Karpas-422 (cell line): Measurements from ENCODE around the gene ABL2. TPM values are rescaled to one million over a fixed set of nuclear protein-coding genes. Genes with fewer than 3 reads are reported as not detected.

Experiments
- DNase-seq: peaks from one replicate; pipeline ENCODE4 v3.0.0-alpha.2; 2015
- H2AFZ ChIP-seq: fragments of 200-600 bp; sonication (generic); 2 replicates; pipeline ENCODE4 v1.6.1; 2014; ENCODE audit warnings: antibody characterized with exemption, low read length, mixed read lengths
- H3K27ac ChIP-seq: fragments of 200-600 bp; sonication (generic); 2 replicates; pipeline ENCODE4 v1.5.1; 2014; ENCODE audit warnings: mild to moderate bottlenecking, low read length, moderate library complexity
- H3K27me3 ChIP-seq: fragments of 200-600 bp; sonication (generic); 2 replicates; pipeline ENCODE4 v1.6.1; 2014; ENCODE audit warnings: low read length, mixed read lengths
- H3K36me3 ChIP-seq: fragments of 200-600 bp; sonication (generic); 2 replicates; pipeline ENCODE4 v1.6.1; 2014; ENCODE audit warnings: low read length, mixed read lengths; ENCODE audit not compliant: insufficient read depth
- H3K4me1 ChIP-seq: fragments of 200-600 bp; sonication (generic); 2 replicates; pipeline ENCODE4 v1.6.1; 2014; ENCODE audit warnings: mild to moderate bottlenecking, low read length, mixed read lengths
- H3K4me2 ChIP-seq: fragments of 200-600 bp; sonication (generic); 2 replicates; pipeline ENCODE4 v1.6.1; 2014; ENCODE audit warnings: low read length, low read depth, mild to moderate bottlenecking; ENCODE audit not compliant: poor library complexity, severe bottlenecking
- H3K4me3 ChIP-seq: fragments of 200-600 bp; sonication (generic); 2 replicates; pipeline ENCODE4 v1.5.1; 2014; ENCODE audit warnings: mild to moderate bottlenecking, antibody characterized with exemption, low read length, mixed read lengths
- H3K79me2 ChIP-seq: fragments of 200-600 bp; sonication (generic); 2 replicates; pipeline ENCODE4 v1.6.1; 2014; ENCODE audit warnings: mild to moderate bottlenecking, low read length, mixed read lengths
- H3K9ac ChIP-seq: fragments of 200-600 bp; sonication (generic); 2 replicates; pipeline ENCODE4 v1.6.0; 2014; ENCODE audit warnings: low read length
- H3K9me2 ChIP-seq: fragments of 200-600 bp; sonication (generic), shearing (Covaris generic); replicated peaks from 2 replicates; pipeline ENCODE4 v1.6.0; 2014; ENCODE audit warnings: mild to moderate bottlenecking, low read length, moderate library complexity; ENCODE audit not compliant: insufficient read depth
- H3K9me3 ChIP-seq: fragments of 300-700, 200-600 bp; sonication (generic); 2 replicates; pipeline ENCODE4 v1.6.1; 2014; ENCODE audit warnings: low read length, mixed read lengths
- H4K20me1 ChIP-seq: fragments of 200-600 bp; sonication (generic); 2 replicates; pipeline ENCODE4 v1.6.1; 2014; ENCODE audit warnings: mild to moderate bottlenecking, antibody characterized with exemption, low read length, low read depth; ENCODE audit not compliant: insufficient read depth
- total RNA-seq: library from RNA; depleted of rRNA; stranded (reverse); fragments of >200 nt; shearing (Covaris generic); gene quantifications from 2 replicates; pipeline ENCODE4 v1.2.3, GENCODE V29; 2014; ENCODE audit warnings: low replicate concordance

Gene ABL2
- total RNA-seq, 1 experiment from 2014 or later, result 14.3 TPM

GRCh38 chr1:179090923-179091322, 138.6 kb downstream of the ABL2 start:
- Histone ChIP-seq H4K20me1 (peaks cover 7% of the 10 kb centered on the region; the same call in 1 of the 2 replicates), H3K79me2 (peaks cover 38% of the 10 kb centered on the region), H2AFZ (no peak overlapping the region), H3K4me1 (peaks cover 59% of the 10 kb centered on the region), H3K9me3 (no peaks in the 10 kb centered on the region), H3K4me2 (no peak overlapping the region), H3K9me2 (no peaks in the 10 kb centered on the region), H3K27ac (peak overlapping the region; percentile 67; the same call in 1 of the 2 replicates), H3K4me3 (no peak overlapping the region), H3K27me3 (no peaks in the 10 kb centered on the region), H3K36me3 (peaks cover 66% of the 10 kb centered on the region), H3K9ac (peak overlapping the region; percentile 17; the same call in 1 of the 2 replicates)
- DNase-seq, result no peak

GRCh38 chr1:179090522-179090921, 139.0 kb downstream of the ABL2 start:
- Histone ChIP-seq H3K27ac (peak overlapping the region; percentile 67; the same call in 1 of the 2 replicates), H4K20me1 (peaks cover 8% of the 10 kb centered on the region; the same call in 1 of the 2 replicates), H2AFZ (no peak overlapping the region), H3K27me3 (no peaks in the 10 kb centered on the region), H3K79me2 (peaks cover 42% of the 10 kb centered on the region), H3K4me2 (no peak overlapping the region), H3K9me3 (no peaks in the 10 kb centered on the region), H3K9ac (no peak overlapping the region), H3K9me2 (no peaks in the 10 kb centered on the region), H3K36me3 (peaks cover 66% of the 10 kb centered on the region), H3K4me3 (no peak overlapping the region), H3K4me1 (peaks cover 63% of the 10 kb centered on the region)
- DNase-seq, result no peak

GRCh38 chr1:179089827-179090482, 139.5 kb downstream of the ABL2 start:
- H3K27ac ChIP-seq, result peak overlapping the region; percentile 88
- peaks cover 45% of the 10 kb centered on the region for H3K79me2 ChIP-seq
- no peaks in the 10 kb centered on the region for H3K9me3 ChIP-seq
- no peaks in the 10 kb centered on the region for H3K27me3 ChIP-seq
- no peaks in the 10 kb centered on the region for H3K9me2 ChIP-seq
- H2AFZ ChIP-seq, result no peak overlapping the region
- H3K4me3 ChIP-seq, result no peak overlapping the region
- H3K36me3 ChIP-seq, result peaks cover 65% of the 10 kb centered on the region
- no peak for DNase-seq
- H3K9ac ChIP-seq, result no peak overlapping the region
- no peak overlapping the region for H3K4me2 ChIP-seq
- peaks cover 67% of the 10 kb centered on the region for H3K4me1 ChIP-seq
- peaks cover 10% of the 10 kb centered on the region; the same call in 1 of the 2 replicates for H4K20me1 ChIP-seq

GRCh38 chr1:179087665-179088064, 141.8 kb downstream of the ABL2 start:
- peak overlapping the region; percentile 59 for H3K4me2 ChIP-seq
- H3K36me3 ChIP-seq, result peaks cover 49% of the 10 kb centered on the region
- H3K9me3 ChIP-seq, result no peaks in the 10 kb centered on the region
- peak overlapping the region; percentile 88 for H3K27ac ChIP-seq
- peak overlapping the region; percentile 54 for H3K9ac ChIP-seq
- H2AFZ ChIP-seq, result no peak overlapping the region
- peaks cover 10% of the 10 kb centered on the region; the same call in 1 of the 2 replicates for H4K20me1 ChIP-seq
- peak; percentile 89 for DNase-seq
- H3K4me1 ChIP-seq, result peaks cover 85% of the 10 kb centered on the region
- H3K27me3 ChIP-seq, result no peaks in the 10 kb centered on the region
- H3K9me2 ChIP-seq, result no peaks in the 10 kb centered on the region
- H3K4me3 ChIP-seq, result peak overlapping the region; percentile 57
- peaks cover 66% of the 10 kb centered on the region for H3K79me2 ChIP-seq

GRCh38 chr1:179083533-179083932, 145.9 kb downstream of the ABL2 start:
- Histone ChIP-seq H2AFZ (no peak overlapping the region), H4K20me1 (peaks cover 10% of the 10 kb centered on the region; the same call in 1 of the 2 replicates), H3K27ac (peak overlapping the region; percentile 93), H3K9ac (peak overlapping the region; percentile 99), H3K9me2 (no peaks in the 10 kb centered on the region), H3K27me3 (no peaks in the 10 kb centered on the region), H3K9me3 (no peaks in the 10 kb centered on the region), H3K36me3 (peaks cover 20% of the 10 kb centered on the region), H3K4me1 (peaks cover 66% of the 10 kb centered on the region), H3K4me2 (peak overlapping the region; percentile 92), H3K4me3 (peak overlapping the region; percentile 94), H3K79me2 (peaks cover 49% of the 10 kb centered on the region)
- DNase-seq, result peak; percentile 89

DNA sequence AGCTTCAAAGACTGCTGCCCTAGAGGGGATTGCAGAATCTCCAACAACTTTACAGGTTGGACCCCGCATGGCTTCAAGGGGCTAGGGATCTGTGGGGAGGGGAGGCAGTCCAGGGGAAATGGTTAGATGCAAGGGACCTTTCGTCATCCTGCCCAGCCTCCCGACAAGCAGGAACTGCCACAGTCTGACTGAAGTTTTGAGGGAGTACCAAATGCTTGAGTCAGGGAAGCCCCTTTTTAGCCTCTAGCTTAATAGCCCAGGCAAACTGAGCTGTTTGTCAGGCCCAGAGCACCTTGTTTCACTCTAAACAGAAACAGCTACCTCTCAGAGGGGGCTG, 146.5 kb downstream of the ABL2 start:
- H3K9ac ChIP-seq, result peak overlapping the region; percentile 99
- peak; percentile 71 for DNase-seq
- H3K9me2 ChIP-seq, result no peaks in the 10 kb centered on the region
- H3K4me3 ChIP-seq, result peak overlapping the region; percentile 94
- H3K9me3 ChIP-seq, result no peaks in the 10 kb centered on the region
- H3K79me2 ChIP-seq, result peaks cover 46% of the 10 kb centered on the region
- peaks cover 60% of the 10 kb centered on the region for H3K4me1 ChIP-seq
- peak overlapping the region; percentile 92 for H3K4me2 ChIP-seq
- H3K36me3 ChIP-seq, result peaks cover 16% of the 10 kb centered on the region
- peaks cover 10% of the 10 kb centered on the region; the same call in 1 of the 2 replicates for H4K20me1 ChIP-seq
- peak overlapping the region; percentile 91 for H3K27ac ChIP-seq
- H3K27me3 ChIP-seq, result no peaks in the 10 kb centered on the region
- no peak overlapping the region for H2AFZ ChIP-seq

- Histone ChIP-seq H3K9me3 (no peaks in the 10 kb centered on the region), H3K4me2 (peak overlapping the region; percentile 92), H3K9me2 (no peaks in the 10 kb centered on the region), H3K27ac (peak overlapping the region; percentile 91), H4K20me1 (peaks cover 7% of the 10 kb centered on the region; the same call in 1 of the 2 replicates), H3K9ac (peak overlapping the region; percentile 99), H3K79me2 (peaks cover 43% of the 10 kb centered on the region), H3K4me3 (peak overlapping the region; percentile 94), H3K27me3 (no peaks in the 10 kb centered on the region), H2AFZ (no peak overlapping the region; the same call in 1 of the 2 replicates), H3K4me1 (peaks cover 55% of the 10 kb centered on the region), H3K36me3 (peaks cover 13% of the 10 kb centered on the region)
- peak; percentile 75 for DNase-seq
These were observed 147.0 kb downstream of the ABL2 start for GRCh38 chr1:179082333-179082998.

DNA sequence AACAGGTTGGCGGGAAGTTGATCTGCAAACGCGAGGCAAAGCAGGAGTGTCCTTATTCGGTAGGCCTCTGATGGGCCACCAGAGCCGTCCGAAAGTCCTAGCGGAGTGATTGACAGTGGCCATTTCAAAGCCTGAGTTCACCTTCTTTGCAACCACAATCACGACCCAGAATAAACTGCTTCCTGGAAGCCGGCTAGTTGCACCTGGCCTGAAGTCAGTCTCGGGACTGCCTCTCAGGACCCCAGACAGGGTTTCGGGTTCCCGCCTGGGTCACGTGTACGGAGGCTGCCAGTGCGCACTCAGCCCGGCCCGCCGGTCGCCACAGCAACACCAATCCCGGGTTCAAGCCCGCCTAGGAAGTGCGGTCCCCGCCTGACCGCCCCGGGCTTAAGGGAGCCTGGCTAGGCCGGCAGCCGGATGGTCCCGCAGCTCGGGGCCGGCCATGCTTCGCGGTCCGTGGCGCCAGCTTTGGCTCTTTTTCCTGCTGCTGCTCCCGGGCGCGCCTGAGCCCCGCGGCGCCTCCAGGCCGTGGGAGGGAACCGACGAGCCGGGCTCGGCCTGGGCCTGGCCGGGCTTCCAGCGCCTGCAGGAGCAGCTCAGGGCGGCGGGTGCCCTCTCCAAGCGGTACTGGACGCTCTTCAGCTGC, 147.7 kb downstream of the ABL2 start, which contains the start of gene TOR3A:
Gene TOR3A (plus strand): TSS at position 384 of the 646 bp plus-strand sequence. CDS start 59 bp downstream, at position 443.
- peaks cover 48% of the 10 kb centered on the region for H3K4me1 ChIP-seq
- H3K4me2 ChIP-seq, result peak within 1 kb of the TSS; percentile 92
- H3K9me3 ChIP-seq, result no peaks in the 10 kb centered on the region
- peak; percentile 97 for DNase-seq
- H3K27me3 ChIP-seq, result no peaks in the 10 kb centered on the region
- peak within 1 kb of the TSS; percentile 91 for H3K27ac ChIP-seq
- H2AFZ ChIP-seq, result no peak within 1 kb of the TSS; the same call in 1 of the 2 replicates
- peak within 1 kb of the TSS; percentile 94 for H3K4me3 ChIP-seq
- H3K79me2 ChIP-seq, result peaks cover 38% of the 10 kb centered on the region
- no peaks in the 10 kb centered on the region for H3K9me2 ChIP-seq
- peaks cover 13% of the 10 kb centered on the region for H3K36me3 ChIP-seq
- peak within 1 kb of the TSS; percentile 99 for H3K9ac ChIP-seq
- peaks cover 3% of the 10 kb centered on the region; the same call in 1 of the 2 replicates for H4K20me1 ChIP-seq
